Jurkat, Clone E6-1 (cell line): ENCODE data around the gene ADM.

ENCODE experiments used
- DNase-seq: peaks from one replicate; pipeline ENCODE4 v3.0.0-alpha.2; 2011; ENCODE audit warnings: low read depth, low spot score
- H3K4me3 ChIP-seq: 2 replicates; pipeline ENCODE4 v1.5.1; 2011; ENCODE audit warnings: mild to moderate bottlenecking, low read length, control low read depth, moderate library complexity

Gene ADM

DNA sequence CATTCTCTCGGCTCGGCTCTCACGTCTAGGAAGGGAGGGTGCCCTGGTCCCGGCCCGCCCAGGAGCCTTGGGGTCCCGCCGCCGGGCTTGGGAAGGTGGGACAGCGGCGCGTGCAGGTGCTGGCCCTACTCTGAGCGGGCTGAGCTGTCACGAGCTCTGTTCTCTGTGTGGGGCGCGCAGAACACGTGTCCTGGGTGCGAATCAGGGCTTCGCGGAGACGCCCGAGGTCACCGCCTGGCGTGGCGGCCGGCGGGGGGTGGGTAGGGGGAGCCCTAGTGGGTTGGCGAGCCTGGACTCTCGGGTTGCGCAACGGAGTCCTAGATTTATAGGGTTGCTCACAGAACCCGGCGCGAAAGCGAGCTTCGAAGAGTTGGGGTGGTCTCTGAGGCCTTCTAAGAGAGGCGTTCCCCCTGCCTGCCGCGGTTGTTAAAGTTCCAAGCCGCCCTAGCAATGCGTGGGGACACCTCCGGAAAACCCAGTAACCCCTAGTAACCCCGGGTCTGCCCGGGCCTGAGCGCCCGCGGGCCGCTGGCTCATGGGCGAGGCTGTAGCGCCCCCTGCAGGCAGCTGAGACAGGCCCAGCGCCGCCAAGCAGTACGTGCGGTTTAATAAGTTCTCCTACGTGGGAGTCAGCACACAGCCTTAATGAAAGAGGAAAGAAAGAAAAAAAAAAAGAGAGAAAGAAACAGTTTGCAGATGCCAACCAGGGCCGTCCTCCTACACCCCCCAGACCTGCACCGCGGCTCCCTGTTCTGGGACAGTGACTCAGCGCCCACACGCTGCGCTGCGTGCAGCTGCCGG lies 2.7 kb downstream of the ADM start:
- H3K4me3 ChIP-seq: peak overlapping the region; percentile 56
- DNase-seq: peak; percentile 77

DNA sequence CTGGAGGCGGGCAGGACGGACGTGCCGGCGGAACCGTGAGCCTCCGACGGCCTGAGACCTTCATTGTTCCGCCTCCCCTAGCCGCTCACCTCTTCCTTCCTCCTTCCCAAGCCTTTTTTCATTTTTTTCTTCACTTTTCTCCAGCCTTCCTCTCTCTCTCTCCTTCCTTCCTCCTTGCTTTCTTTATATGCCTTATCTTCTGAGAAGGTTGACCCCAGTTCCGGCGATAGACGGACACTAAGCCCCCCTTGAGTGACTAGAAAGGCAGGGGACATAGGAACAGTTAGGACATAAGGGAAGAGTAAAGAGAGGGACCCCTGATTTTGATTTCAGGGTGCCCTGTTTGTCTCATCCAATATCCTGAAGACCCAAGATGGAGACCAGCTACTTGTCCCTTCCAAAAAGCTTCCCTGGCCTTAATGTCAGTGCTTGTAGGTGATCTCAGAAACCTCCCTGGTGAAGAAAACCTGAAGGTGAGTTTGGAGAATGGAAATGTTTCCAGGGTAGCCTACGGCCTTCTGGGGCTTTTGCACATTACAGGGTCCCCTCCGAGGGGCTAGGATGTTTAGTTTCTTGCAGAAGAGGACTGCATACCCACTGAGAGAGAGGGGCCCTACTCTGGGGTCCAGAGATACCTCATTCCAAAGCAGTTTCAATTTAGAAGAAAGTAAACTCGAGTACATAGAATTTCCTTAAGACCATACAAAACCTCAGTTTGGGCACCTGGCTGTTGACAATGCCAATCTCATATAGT lies 3.5 kb downstream of the ADM start:
- no peak for DNase-seq
- H3K4me3 ChIP-seq: peak overlapping the region; percentile 56

DNA sequence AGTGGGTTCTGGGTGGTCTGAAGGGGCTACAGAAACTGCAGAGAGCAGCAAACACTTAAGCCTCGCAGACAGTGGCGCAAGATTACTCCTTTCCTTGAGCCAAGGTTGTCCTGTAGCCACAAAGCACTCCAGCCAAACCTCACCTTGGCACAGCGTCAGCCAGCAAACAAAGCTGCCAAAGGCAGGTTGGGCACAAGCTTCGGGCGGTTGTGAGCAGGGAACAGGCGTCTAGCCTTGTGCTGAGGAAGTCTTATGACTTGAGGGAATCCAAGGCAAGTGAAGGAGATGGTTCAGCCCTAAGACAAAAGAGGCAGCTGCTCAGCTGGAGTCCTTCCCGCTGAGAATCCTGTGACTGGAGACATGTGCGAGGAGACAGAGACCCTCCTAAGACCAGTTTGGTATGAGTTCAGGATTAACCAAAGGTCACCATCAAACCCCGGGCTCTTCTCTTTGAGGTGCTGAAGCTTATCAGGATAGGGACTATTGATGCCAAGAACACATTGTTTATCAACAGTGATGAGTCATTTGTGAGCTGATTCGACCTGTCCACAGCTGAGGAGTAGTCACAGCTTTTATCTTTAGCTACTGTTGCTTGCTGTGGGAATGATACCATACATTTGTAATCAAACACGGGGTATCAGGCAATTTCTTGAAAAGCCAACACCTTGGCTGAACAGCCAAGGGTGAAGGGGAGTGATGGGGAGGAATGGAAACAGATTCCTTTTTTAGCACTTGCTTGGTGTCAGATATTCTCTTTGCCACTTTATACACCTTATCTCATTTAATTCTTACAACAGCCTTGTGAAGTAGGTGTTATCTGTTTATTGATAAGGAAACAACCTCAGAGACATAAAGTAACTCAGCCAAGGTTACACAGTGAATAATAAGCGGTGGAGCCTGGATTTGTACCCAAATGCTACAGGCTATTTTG lies 4.6 kb downstream of the ADM start:
- H3K4me3 ChIP-seq: no peak overlapping the region
- no peak for DNase-seq

DNA sequence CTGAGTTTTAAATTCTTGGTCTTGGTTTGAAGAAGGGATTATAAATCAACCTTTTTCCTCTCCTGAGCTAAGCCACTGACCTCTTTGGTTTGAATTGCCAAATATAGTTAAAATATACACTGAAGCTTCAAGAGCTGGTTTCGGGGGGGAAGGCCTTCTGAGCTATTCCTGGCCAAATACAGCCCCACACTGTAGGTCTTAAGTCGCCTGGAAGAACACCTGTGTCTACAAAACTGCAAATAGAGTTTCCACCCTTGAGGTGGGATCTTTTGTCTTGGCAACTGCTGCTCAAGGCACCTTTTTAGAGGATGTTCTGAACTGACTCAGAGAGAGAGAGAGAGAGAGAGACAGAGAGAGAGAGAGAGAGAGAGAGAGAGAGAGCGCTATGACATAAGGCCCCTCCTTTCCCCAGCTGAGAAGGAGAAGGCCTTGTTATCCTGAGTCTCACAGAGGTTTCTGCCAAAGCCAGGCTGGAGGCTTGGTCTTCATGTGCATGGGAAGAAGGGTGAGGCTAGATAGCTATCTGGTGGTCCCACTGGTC lies 5.5 kb downstream of the ADM start:
- no peak for DNase-seq
- H3K4me3 ChIP-seq: no peak overlapping the region

DNA sequence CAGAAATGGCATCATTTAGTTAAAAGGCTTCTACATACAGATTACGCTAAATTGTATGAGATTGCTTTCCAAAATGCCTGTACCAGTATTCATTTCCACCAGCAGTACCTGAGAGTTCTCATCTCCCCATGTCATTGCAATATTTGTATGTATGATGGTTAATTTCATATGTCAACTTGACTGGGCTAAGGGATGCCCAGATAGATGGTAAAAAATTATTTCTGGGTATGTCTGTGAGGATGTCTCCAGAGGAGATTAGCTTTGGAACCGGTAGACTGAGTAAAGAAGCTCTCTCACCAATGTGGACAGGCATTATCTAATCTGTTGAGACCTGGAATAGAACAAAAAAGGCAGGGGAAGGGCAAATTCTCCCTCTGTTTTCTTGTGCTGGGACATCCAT lies 6.9 kb downstream of the ADM start:
- DNase-seq: no peak

DNA sequence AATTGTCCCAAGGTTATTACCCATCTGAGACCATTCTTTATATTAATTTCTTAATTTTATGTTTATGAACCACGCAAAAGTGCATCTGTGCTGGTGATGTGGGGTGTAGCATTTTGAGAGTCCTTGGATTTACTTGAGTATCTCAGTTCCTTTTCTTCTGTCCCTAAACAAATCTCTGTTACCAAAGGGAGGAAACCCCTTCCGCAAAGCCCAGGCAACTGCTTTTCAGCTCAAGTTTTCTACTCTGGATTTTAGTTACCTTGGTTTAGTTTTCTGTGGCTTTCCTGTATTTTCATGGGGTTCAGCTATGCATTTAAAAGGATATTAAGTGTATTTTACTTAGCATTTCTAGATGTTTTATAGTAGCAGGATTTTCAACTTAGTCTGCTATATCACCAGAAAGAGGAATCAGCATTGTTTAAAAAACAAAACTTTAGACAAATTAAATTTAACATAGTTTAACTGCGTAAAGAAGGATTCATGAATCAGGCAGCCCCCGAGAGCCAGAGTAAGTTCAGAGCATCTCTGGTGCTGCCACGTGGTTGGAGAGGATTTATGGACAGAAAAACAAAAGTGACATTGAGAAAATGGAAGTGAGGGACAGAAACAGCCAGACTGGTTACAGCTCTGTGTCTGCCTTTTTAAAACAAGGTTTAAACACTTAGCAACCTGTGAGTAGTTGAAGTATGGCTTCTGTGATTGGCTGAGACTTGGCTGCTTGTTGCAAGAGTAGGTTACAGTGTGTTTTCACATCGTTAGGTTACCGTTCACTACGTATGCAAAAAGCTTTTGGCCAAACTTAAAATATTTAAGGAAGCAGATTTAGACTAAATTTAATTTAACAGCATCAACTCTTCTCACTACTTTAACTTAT lies 9.6 kb downstream of the ADM start:
- peak; percentile 88 for DNase-seq

More for the DNA sequence above, 6.9 kb downstream of the ADM start:
- no peak overlapping the region for H3K4me3 ChIP-seq

DNA sequence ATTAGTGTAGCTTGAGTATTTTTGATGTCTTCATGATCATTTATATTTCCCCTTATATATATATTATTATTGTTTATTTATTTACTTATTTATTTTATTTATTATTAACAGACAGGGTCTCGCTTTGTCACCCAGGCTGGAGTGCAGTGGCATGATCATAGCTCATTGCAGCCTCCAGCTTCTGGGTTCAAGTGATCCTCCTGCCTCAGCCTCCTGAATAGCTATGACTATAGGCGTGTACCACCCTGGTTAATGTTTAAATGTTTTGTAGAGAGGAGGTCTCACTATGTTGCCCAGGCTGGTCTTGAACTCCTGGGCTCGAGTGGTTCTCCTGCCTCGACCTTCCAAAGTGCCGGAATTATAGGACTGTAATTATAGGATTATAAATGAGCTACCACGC lies 10.2 kb downstream of the ADM start:
- no peak overlapping the region for H3K4me3 ChIP-seq
- no peak for DNase-seq

More for the DNA sequence above, 9.6 kb downstream of the ADM start:
- H3K4me3 ChIP-seq: no peak overlapping the region

DNA sequence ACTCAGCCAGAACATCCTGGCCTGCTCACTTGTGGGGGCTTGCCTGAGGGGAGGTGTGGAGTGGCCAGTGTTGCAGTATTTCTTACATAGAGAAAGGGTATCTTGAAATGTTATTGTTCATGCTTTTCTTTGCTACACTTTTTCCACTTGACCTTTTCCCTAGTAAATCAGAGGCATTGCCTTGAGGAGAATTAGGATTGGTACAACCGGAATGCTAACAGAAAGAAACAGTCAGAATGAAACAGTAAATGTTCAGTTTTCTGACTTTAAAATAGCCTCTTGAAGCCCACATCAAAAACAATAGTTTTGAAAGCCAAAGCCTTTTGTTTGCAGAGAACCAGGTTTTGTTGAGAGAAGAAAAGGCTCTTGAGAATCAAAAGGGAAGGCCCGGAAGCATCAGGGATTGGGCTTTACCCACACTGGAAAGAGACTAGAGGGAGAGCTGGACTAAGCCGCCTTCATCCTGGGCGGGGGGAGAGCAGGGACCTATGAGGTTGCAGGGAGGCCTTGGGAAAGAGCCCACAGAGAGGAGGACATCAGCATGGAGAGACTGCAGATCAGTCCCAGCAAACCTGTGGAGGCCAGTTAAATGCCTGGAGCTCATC lies 12.4 kb downstream of the ADM start:
- no peak overlapping the region for H3K4me3 ChIP-seq
- no peak for DNase-seq

DNA sequence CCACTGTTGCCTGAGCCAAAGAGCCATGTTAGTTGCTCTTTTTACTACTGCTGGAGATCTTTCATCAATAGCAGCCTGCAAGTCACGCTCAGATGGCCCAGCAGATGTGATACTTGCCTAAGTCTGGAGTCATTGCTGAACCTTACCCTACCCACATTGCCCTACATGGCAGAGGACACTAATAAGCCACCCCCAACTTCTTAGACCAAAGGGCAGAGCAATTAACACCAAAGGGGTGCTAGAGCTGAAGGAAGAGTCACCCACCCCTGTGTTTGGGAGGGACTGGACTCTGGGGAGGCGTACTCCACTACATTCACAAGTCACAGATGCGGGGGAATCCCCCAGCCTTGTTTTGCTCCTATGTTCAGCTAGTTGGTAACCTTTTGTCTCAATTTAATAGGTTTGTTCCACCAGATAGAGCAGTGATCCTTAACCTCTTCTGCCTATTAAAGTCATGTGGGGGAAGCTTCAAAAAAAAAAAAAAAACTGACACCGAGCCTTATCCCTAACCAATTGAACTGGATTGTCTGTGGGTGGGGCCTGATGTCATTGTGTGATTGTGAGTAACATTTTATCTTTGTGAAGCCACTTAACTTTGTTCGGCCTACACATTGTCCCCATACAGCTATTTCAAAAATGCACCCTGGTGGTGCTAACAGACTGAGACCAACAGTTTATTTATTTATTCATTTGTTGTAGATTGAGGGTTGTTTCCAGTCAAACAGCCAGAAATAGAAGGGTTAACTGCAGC lies 13.1 kb downstream of the ADM start:
- no peak overlapping the region for H3K4me3 ChIP-seq
- DNase-seq: no peak

DNA sequence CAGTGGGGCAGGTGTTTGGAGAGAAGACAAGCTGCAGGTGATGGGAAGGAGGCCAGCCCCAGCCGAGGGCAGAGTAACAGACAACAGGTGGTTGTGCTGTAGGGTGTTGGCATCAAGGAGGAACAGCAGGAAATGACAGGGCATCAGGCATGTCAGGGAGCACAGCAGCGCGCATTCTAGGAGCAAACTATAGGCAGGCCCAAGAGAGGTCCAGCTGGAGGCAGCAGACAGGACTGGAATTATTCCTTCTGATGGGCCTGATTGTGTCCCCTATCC lies 13.6 kb downstream of the ADM start:
- no peak overlapping the region for H3K4me3 ChIP-seq
- peak; percentile 75 for DNase-seq

DNA sequence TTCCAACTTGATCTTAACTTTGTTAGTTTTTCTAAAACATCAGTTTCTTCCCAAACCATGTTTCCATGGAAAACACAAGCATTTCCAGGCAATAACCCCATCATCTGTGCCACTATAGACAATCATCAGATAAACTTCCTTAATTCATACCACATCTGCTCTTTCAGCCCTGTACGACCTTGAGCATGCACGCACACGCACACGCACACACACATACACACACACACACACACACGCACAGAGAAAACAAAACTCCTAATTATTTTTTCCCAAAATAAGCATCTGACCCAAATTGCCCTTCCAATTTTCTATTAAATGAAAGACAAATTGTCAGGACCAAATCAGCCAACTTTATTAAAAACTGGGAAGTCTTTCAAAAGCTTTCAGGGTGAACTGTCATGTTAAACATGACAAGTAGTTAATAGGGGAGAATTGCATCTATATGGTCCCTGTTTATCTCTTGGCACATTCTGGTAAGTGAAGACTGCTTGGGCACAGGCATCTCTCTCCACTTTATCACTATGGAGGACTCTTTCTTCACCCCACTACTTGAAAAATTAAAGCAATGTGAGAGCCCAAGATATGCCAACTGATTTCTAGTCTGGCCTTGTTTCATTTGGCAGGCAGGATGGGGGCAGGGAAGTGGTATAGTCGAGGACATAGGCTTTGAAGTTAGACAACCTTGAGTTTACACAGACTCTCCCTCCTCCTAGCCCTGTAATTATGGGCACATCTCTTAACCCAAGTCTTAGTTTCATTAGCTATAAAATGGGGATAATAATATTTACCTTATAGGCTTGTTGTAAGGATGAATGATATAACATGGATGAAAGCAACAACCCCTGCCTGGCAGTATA lies 15.1 kb downstream of the ADM start:
- H3K4me3 ChIP-seq: no peak overlapping the region
- DNase-seq: peak; percentile 72

DNA sequence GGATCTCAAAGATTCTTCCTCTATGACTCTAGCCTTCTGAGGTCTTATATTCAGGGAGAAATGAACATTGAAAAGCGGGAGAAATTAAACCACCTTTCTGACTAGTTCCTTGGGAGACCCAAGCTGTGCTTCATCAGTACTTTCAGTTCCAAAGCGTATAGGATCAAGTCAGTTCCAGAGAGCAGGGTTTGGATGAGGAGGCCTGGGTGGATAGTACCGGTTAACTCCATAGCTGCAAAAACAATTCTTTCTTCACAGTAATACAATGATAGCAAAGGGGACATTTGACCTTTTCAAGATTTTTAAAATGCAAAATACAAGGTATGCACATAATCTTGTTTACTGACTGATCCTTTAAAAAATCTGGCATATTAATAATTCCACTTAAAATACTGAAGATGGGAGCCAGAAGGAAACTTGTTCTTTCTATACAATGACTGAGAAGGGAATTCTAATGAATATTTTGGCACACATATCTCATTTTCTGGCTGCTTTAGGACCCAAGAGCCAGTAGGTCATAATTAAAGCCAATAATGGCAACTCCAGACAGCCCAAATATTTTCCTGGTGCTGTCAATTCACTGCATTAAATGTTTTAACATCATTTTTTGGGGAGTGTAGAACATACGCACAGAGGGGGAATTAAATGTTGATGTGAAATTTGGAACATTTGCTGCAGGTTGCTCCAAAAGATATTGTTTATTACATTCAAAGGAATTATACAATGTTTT lies 16.0 kb downstream of the ADM start:
- DNase-seq: no peak
- no peak overlapping the region for H3K4me3 ChIP-seq

DNA sequence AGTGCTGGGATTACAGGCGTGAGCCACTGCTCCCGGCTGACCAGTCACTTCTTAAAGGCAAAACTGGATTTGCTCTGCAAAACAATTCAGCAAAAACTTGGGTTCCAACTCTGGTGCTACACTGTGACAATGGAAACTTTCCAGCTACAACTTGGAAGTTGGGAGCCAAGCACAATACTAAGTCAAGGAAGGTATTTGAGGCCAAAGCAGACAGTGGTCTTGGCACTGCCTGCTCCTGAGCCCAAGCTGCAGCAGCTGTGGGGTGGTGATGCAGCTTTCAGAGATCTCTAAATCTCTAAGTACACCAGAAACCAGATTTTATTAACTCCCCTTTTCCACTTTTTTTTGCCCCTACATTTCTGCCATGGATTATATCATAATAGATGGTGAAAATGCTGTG lies 17.5 kb downstream of the ADM start:
- H3K4me3 ChIP-seq: no peak overlapping the region
- DNase-seq: no peak

DNA sequence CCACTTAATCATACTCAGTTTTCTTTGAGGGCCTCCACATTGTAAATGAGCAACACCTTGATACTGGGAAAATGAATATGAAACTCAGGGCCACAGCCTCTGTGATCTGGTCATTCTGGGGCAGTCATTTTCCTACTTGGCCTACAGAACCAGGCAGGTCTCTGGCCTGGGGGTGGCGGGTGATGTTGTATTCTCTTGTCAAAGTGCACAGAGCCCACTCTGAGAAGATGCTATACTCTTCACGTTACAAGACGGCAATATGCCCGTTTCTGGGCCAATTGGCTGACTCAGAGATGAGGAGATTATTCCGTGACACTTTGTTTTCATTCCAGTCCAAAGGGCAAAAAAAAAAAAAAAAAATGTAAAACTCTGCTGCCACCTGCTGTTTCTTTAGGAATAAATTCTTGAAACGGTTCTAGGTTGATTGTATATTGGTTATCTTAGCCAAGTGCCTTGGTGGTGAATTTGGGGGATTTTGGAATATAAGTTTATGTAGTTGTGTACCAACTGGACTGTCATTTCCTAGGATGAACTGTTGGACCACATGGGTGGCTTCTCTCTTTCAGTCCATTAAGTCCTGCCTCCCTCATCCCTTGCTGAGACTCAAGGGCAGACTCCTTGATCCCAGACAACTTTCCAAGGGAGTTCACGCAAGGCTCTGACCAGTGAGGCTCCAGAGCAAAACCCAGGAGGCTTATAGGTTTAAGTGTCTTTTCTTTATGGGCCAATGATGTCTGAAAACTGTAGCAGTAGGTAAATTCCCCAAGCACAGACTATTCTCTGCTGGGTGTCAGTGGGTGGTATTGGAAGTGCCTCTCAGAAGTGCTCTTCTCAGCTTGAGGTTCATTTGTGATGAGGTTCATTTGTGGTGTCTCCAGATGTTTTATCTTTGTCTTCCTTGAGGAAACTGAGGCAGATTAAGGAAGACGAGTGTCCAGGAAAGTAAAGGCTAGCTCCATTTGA lies 18.2 kb downstream of the ADM start:
- no peak overlapping the region for H3K4me3 ChIP-seq
- peak; percentile 76 for DNase-seq

DNA sequence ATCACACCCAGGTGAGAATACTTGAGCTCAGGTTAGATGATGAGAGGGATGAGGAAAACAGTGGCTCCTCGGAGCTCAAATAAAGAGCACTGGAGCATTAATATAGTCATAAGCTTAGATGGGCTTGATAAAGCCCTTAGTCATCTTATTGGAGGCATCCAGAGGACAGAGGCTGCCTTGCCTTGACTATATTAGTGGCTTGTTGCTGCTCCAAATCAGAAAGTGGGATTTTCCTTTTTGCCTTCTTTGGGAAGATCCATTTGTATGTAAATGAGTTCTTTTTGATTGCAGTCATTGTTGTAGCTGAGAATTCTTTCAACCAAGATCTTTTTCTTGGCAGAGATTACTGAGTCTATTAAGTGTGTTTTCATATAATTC lies 18.9 kb downstream of the ADM start:
- DNase-seq: no peak
- H3K4me3 ChIP-seq: no peak overlapping the region
